ENCODE data around the gene SPANXD.

The SPANXD gene

DNA sequence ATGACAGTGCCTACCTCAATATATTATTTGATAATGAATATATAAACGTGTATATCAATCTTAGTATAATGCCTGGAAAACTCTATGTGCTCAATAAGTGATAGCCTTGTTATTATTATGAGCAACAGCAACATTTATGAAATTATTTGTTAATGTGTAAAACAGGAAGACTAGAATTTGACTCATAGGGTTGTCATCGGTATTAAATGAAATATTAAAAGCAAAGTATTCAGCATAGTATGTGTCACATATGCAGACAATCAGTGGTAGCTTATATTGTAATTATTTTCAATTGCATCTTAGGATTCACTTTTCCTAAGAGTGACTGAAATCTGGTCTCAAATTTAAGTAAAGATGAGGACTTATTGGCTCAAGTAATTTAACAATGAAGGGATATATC, 24.6 kb downstream of the SPANXD start:
- no peak for DNase-seq (ENCODE audit: insufficient read length, low spot score)
- TF ChIP-seq CTCF (IDR thresholded peaks at IDR 0.05; ENCODE audit: insufficient read depth, missing control alignments): no peak
- FAIRE-seq: no peak

GRCh38 chrX:141669689-141670088, 28.9 kb downstream of the SPANXD start:
- no peak for TF ChIP-seq CTCF (IDR thresholded peaks at IDR 0.05; ENCODE audit: insufficient read depth, missing control alignments)
- DNase-seq (ENCODE audit: insufficient read length, low spot score): no peak
- FAIRE-seq: no peak

DNA sequence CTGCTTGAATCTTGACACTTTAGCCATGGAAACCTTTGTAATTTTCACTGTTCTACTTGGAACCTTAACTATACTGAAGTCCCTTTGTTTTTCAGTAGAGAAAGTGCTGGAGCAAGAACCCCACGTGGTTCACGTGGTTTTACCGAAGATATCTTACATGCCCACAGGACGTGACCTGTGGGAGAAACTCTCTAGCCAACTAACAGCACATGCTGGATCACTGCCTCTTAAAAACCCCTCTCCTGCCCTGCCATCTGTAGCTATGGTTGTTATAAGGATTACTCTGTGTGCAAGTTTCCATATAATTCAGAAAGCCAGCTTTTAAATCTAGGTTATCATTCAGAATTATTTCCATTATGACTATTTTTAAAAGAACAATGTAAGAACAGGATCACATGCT, 30.2 kb downstream of the SPANXD start:
- FAIRE-seq (no peak), DNase-seq (ENCODE audit: insufficient read length, low spot score) (no peak)

GRCh38 chrX:141662781-141663180, 35.8 kb downstream of the SPANXD start:
- no peak for FAIRE-seq
- DNase-seq (ENCODE audit: insufficient read length, low spot score): no peak
- no peak for TF ChIP-seq CTCF (IDR thresholded peaks at IDR 0.05; ENCODE audit: insufficient read depth, missing control alignments)

More for the DNA sequence above, 30.2 kb downstream of the SPANXD start:
- TF ChIP-seq CTCF (IDR thresholded peaks at IDR 0.05; ENCODE audit: insufficient read depth, missing control alignments): no peak

DNA sequence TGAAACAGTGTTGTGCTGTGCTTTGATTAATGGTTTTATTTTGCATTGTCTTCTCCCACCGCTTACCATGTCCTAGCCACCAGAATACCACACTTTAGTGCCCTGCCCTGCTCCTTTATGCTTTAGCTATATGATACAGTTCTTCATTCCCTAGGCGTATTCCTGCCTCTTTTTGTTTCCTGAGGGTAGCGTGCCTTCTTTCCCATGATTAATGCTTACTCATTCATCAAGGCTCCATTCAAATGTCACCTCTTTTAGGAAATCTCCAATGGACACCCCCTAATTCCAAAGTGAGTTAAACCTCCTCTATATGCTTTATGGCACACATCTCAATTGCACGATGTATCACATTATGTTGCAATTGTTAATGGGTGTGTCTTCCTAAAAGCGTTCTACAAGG, 46.3 kb downstream of the SPANXD start:
- DNase-seq (ENCODE audit: insufficient read length, low spot score) (no peak), FAIRE-seq (no peak)
- no peak for TF ChIP-seq CTCF (IDR thresholded peaks at IDR 0.05; ENCODE audit: insufficient read depth, missing control alignments)

Data from D721Med (cell line).